ENCODE data around the gene FOXB1. TPM values are rescaled to one million over a fixed set of nuclear protein-coding genes. Genes with fewer than 3 reads are reported as not detected.

The FOXB1 gene
- total RNA-seq = 1.2 and 1.3 TPM in 2 replicates

GRCh38 chr15:60004009-60004845 is at the start of gene FOXB1:
FOXB1 (plus strand) TSS chr15:60004311; CDS start chr15:60004964, 653 bp downstream.
- peaks cover 75% of the 10 kb centered on the region for H3K4me1 Mint-ChIP-seq (ENCODE audit: low read depth)
- H3K9me3 Mint-ChIP-seq = no peaks in the 10 kb centered on the region
- H3K4me3 Mint-ChIP-seq = peak within 1 kb of the TSS; percentile 92
- peak; percentile 23 for DNase-seq (ENCODE audit: low spot score)
- H3K36me3 Mint-ChIP-seq (ENCODE audit: low read depth) = peaks cover 11% of the 10 kb centered on the region
- H3K27ac Mint-ChIP-seq = peak within 1 kb of the TSS; percentile 93
- intact Hi-C loops (cut with micrococcal nuclease) = no loop called here
- H3K27me3 Mint-ChIP-seq (ENCODE audit: insufficient read depth) = peaks cover 71% of the 10 kb centered on the region

GRCh38 chr15:59958288-59958687 is 45.8 kb upstream of the FOXB1 start:
- H3K27me3 Mint-ChIP-seq (ENCODE audit: insufficient read depth) = peaks cover 19% of the 10 kb centered on the region
- no peaks in the 10 kb centered on the region for H3K4me1 Mint-ChIP-seq (ENCODE audit: low read depth)
- intact Hi-C loops (cut with micrococcal nuclease) = no loop called here
- no peak overlapping the region for H3K4me3 Mint-ChIP-seq
- no peak for DNase-seq (ENCODE audit: low spot score)
- peaks cover 2% of the 10 kb centered on the region for H3K36me3 Mint-ChIP-seq (ENCODE audit: low read depth)
- no peak overlapping the region for H3K27ac Mint-ChIP-seq
- H3K9me3 Mint-ChIP-seq = peaks cover 51% of the 10 kb centered on the region

- peaks cover 2% of the 10 kb centered on the region for H3K36me3 Mint-ChIP-seq (ENCODE audit: low read depth)
- H3K27me3 Mint-ChIP-seq (ENCODE audit: insufficient read depth) = peaks cover 13% of the 10 kb centered on the region
- no peak for DNase-seq (ENCODE audit: low spot score)
- H3K9me3 Mint-ChIP-seq = peaks cover 54% of the 10 kb centered on the region
- H3K27ac Mint-ChIP-seq = no peak overlapping the region
- intact Hi-C loops (cut with micrococcal nuclease) = no loop called here
- no peaks in the 10 kb centered on the region for H3K4me1 Mint-ChIP-seq (ENCODE audit: low read depth)
- H3K4me3 Mint-ChIP-seq = no peak overlapping the region
These were observed 43.8 kb upstream of the FOXB1 start for GRCh38 chr15:59960318-59960717.

- DNase-seq (ENCODE audit: low spot score) = no peak
- peaks cover 38% of the 10 kb centered on the region for H3K9me3 Mint-ChIP-seq
- H3K27me3 Mint-ChIP-seq (ENCODE audit: insufficient read depth) = peaks cover 6% of the 10 kb centered on the region
- H3K36me3 Mint-ChIP-seq (ENCODE audit: low read depth) = peaks cover 2% of the 10 kb centered on the region
- no peak overlapping the region for H3K27ac Mint-ChIP-seq
- H3K4me3 Mint-ChIP-seq = no peak overlapping the region
- intact Hi-C loops (cut with micrococcal nuclease) = no loop called here
- H3K4me1 Mint-ChIP-seq (ENCODE audit: low read depth) = peaks cover 14% of the 10 kb centered on the region
These were observed 40.8 kb upstream of the FOXB1 start for GRCh38 chr15:59963322-59963721.

- peaks cover 6% of the 10 kb centered on the region for H3K27me3 Mint-ChIP-seq (ENCODE audit: insufficient read depth)
- intact Hi-C loops (cut with micrococcal nuclease) = no loop called here
- H3K4me1 Mint-ChIP-seq (ENCODE audit: low read depth) = peaks cover 14% of the 10 kb centered on the region
- DNase-seq (ENCODE audit: low spot score) = no peak
- H3K27ac Mint-ChIP-seq = no peak overlapping the region
- H3K4me3 Mint-ChIP-seq = no peak overlapping the region
- peaks cover 34% of the 10 kb centered on the region for H3K9me3 Mint-ChIP-seq
- peaks cover 2% of the 10 kb centered on the region for H3K36me3 Mint-ChIP-seq (ENCODE audit: low read depth)
These were observed 40.2 kb upstream of the FOXB1 start for GRCh38 chr15:59963925-59964324.

GRCh38 chr15:59965741-59966140 is 38.4 kb upstream of the FOXB1 start:
- DNase-seq (ENCODE audit: low spot score) = no peak
- Mint-ChIP-seq H3K9me3 (peaks cover 19% of the 10 kb centered on the region), H3K4me1 (ENCODE audit: low read depth) (peaks cover 14% of the 10 kb centered on the region), H3K27ac (no peak overlapping the region), H3K27me3 (ENCODE audit: insufficient read depth) (peaks cover 16% of the 10 kb centered on the region), H3K4me3 (no peak overlapping the region), H3K36me3 (ENCODE audit: low read depth) (peaks cover 2% of the 10 kb centered on the region)
- intact Hi-C loops (cut with micrococcal nuclease) = no loop called here

- no peak overlapping the region for H3K4me3 Mint-ChIP-seq
- intact Hi-C loops (cut with micrococcal nuclease) = no loop called here
- H3K9me3 Mint-ChIP-seq = peaks cover 15% of the 10 kb centered on the region
- peaks cover 14% of the 10 kb centered on the region for H3K4me1 Mint-ChIP-seq (ENCODE audit: low read depth)
- H3K36me3 Mint-ChIP-seq (ENCODE audit: low read depth) = peaks cover 2% of the 10 kb centered on the region
- H3K27me3 Mint-ChIP-seq (ENCODE audit: insufficient read depth) = peaks cover 13% of the 10 kb centered on the region
- DNase-seq (ENCODE audit: low spot score) = no peak
- no peak overlapping the region for H3K27ac Mint-ChIP-seq
These were observed 37.8 kb upstream of the FOXB1 start for GRCh38 chr15:59966262-59966661.

GRCh38 chr15:59968314-59968713 is 35.8 kb upstream of the FOXB1 start:
- H3K27me3 Mint-ChIP-seq (ENCODE audit: insufficient read depth) = peaks cover 15% of the 10 kb centered on the region
- H3K4me1 Mint-ChIP-seq (ENCODE audit: low read depth) = peaks cover 14% of the 10 kb centered on the region
- DNase-seq (ENCODE audit: low spot score) = no peak
- H3K4me3 Mint-ChIP-seq = no peak overlapping the region
- H3K27ac Mint-ChIP-seq = no peak overlapping the region
- H3K36me3 Mint-ChIP-seq (ENCODE audit: low read depth) = no peaks in the 10 kb centered on the region
- peaks cover 6% of the 10 kb centered on the region for H3K9me3 Mint-ChIP-seq
- intact Hi-C loops (cut with micrococcal nuclease) = no loop called here

GRCh38 chr15:59972241-59972640 is 31.9 kb upstream of the FOXB1 start:
- intact Hi-C loops (cut with micrococcal nuclease) = no loop called here
- H3K27me3 Mint-ChIP-seq (ENCODE audit: insufficient read depth) = peaks cover 14% of the 10 kb centered on the region
- no peaks in the 10 kb centered on the region for H3K36me3 Mint-ChIP-seq (ENCODE audit: low read depth)
- peaks cover 32% of the 10 kb centered on the region for H3K4me1 Mint-ChIP-seq (ENCODE audit: low read depth)
- no peak overlapping the region for H3K4me3 Mint-ChIP-seq
- H3K9me3 Mint-ChIP-seq = peaks cover 7% of the 10 kb centered on the region
- no peak for DNase-seq (ENCODE audit: low spot score)
- H3K27ac Mint-ChIP-seq = no peak overlapping the region

- Mint-ChIP-seq H3K27me3 (ENCODE audit: insufficient read depth) (peaks cover 8% of the 10 kb centered on the region), H3K27ac (peak overlapping the region; percentile 85), H3K4me3 (peak overlapping the region; percentile 61), H3K9me3 (peaks cover 10% of the 10 kb centered on the region), H3K36me3 (ENCODE audit: low read depth) (no peaks in the 10 kb centered on the region), H3K4me1 (ENCODE audit: low read depth) (peaks cover 36% of the 10 kb centered on the region)
- intact Hi-C loops (cut with micrococcal nuclease) = loop anchor here (5.0 kb wide), 1 partner anchor 59 kb away; no protein-coding TSS in a partner anchor
- DNase-seq (ENCODE audit: low spot score) = peak; percentile 62
These were observed 27.4 kb upstream of the FOXB1 start for GRCh38 chr15:59976480-59977271.

GRCh38 chr15:59991834-59992233 is 12.3 kb upstream of the FOXB1 start:
- DNase-seq (ENCODE audit: low spot score) = no peak
- H3K4me3 Mint-ChIP-seq = no peak overlapping the region
- H3K36me3 Mint-ChIP-seq (ENCODE audit: low read depth) = no peaks in the 10 kb centered on the region
- H3K9me3 Mint-ChIP-seq = no peaks in the 10 kb centered on the region
- intact Hi-C loops (cut with micrococcal nuclease) = loop anchor here (10.0 kb wide), 1 partner anchor 267 kb away; no protein-coding TSS in a partner anchor
- peaks cover 26% of the 10 kb centered on the region for H3K4me1 Mint-ChIP-seq (ENCODE audit: low read depth)
- H3K27me3 Mint-ChIP-seq (ENCODE audit: insufficient read depth) = peaks cover 79% of the 10 kb centered on the region
- no peak overlapping the region for H3K27ac Mint-ChIP-seq

- H3K4me3 Mint-ChIP-seq = no peak overlapping the region
- H3K36me3 Mint-ChIP-seq (ENCODE audit: low read depth) = no peaks in the 10 kb centered on the region
- peaks cover 79% of the 10 kb centered on the region for H3K27me3 Mint-ChIP-seq (ENCODE audit: insufficient read depth)
- H3K27ac Mint-ChIP-seq = no peak overlapping the region
- intact Hi-C loops (cut with micrococcal nuclease) = loop anchor here (10.0 kb wide), 1 partner anchor 268 kb away; no protein-coding TSS in a partner anchor
- no peak for DNase-seq (ENCODE audit: low spot score)
- peaks cover 39% of the 10 kb centered on the region for H3K4me1 Mint-ChIP-seq (ENCODE audit: low read depth)
- H3K9me3 Mint-ChIP-seq = no peaks in the 10 kb centered on the region
These were observed 10.9 kb upstream of the FOXB1 start for GRCh38 chr15:59993041-59993750.
